SK-N-SH (cell line): Measurements from ENCODE around the gene NLK. TPM values are rescaled to one million over a fixed set of nuclear protein-coding genes. Genes with fewer than 3 reads are reported as not detected.

ENCODE experiments used
- CTCF ChIA-PET: fragments of 300-600, 350-600 bp; formaldehyde crosslinking; extraction: SDS; loops from one replicate; lab custom pipeline; 2021; lab: Yijun Ruan, JAX
- POLR2A ChIA-PET: fragments of 350-600 bp; sonication (Branson Sonifier 250); formaldehyde crosslinking; extraction: SDS; loops from one replicate; lab custom pipeline; 2020; ENCODE audit warnings: antibody characterized with exemption, inconsistent platforms; lab: Yijun Ruan, JAX
- DNase-seq: peaks from one replicate; pipeline ENCODE4 v3.0.0; 2012
- H2AFZ ChIP-seq: fragments of 200-600 bp; sonication (generic); 2 replicates; pipeline ENCODE4 v1.8.1; 2016; ENCODE audit warnings: antibody characterized with exemption, mild to moderate bottlenecking, low read depth
- H3F3A ChIP-seq: fragments of 200-600 bp; sonication (generic); replicated peaks from 2 replicates; pipeline ENCODE3; 2016; ENCODE audit warnings: antibody characterized with exemption, mild to moderate bottlenecking; ENCODE audit not compliant: insufficient read depth
- H3K27ac ChIP-seq, 2 experiments: fragments of 200-500 bp in 1 of 2; fragments of 200-600 bp in 1 of 2; sonication (Bioruptor generic) in 1 of 2; sonication (generic), shearing (Covaris generic) in 1 of 2; 2 replicates each; pipeline versions ENCODE4 v1.5.1 to v1.6.1; 2014 to 2016; ENCODE audit warnings: low read depth in 2 of 2, inconsistent platforms in 1 of 2, low read length in 1 of 2, mild to moderate bottlenecking in 1 of 2, mixed read lengths in 1 of 2
- H3K27me3 ChIP-seq: fragments of 200-600 bp; sonication (generic), shearing (Covaris generic); 2 replicates; pipeline ENCODE4 v1.6.1; 2016; ENCODE audit warnings: mixed run types; ENCODE audit not compliant: insufficient read depth
- H3K36me3 ChIP-seq, 2 experiments: fragments of 200-500 bp in 1 of 2; fragments of 200-600 bp in 1 of 2; sonication (Bioruptor generic) in 1 of 2; sonication (generic) in 1 of 2; replicated peaks in 1 of 2; 2 replicates each; pipeline versions ENCODE3 to v1.5.1; 2014 to 2016; ENCODE audit warnings: low read length in 1 of 2, mild to moderate bottlenecking in 1 of 2; ENCODE audit not compliant: insufficient read depth in 2 of 2, control insufficient read depth in 1 of 2
- H3K4me1 ChIP-seq, 2 experiments: fragments of 200-500 bp in 1 of 2; fragments of 200-600 bp in 1 of 2; sonication (Bioruptor generic) in 1 of 2; sonication (generic), shearing (Covaris generic) in 1 of 2; 2 replicates each; pipeline versions ENCODE4 v1.5.1 to v1.6.1; 2014 to 2016; ENCODE audit warnings: low read depth in 1 of 2, low read length in 1 of 2, mixed run types in 1 of 2; ENCODE audit not compliant: insufficient read depth in 2 of 2, control insufficient read depth in 1 of 2
- H3K4me2 ChIP-seq: fragments of 200-600 bp; sonication (generic), shearing (Covaris generic); 2 replicates; pipeline ENCODE4 v1.6.1; 2017; ENCODE audit warnings: mixed run types
- H3K4me3 ChIP-seq, 2 experiments: fragments of 200-500 bp in 1 of 2; fragments of 200-600 bp in 1 of 2; sonication (Bioruptor generic) in 1 of 2; sonication (generic), shearing (Covaris generic) in 1 of 2; 2 replicates each; pipeline versions ENCODE4 v1.5.1 to v1.8.1; 2014 to 2016; ENCODE audit warnings: low read depth in 2 of 2, inconsistent platforms in 1 of 2, low read length in 1 of 2, mild to moderate bottlenecking in 1 of 2, mixed read lengths in 1 of 2, moderate library complexity in 1 of 2
- H3K79me2 ChIP-seq: fragments of 200-600 bp; sonication (generic); 2 replicates; pipeline ENCODE4 v1.8.1; 2017; ENCODE audit warnings: mild to moderate bottlenecking; ENCODE audit not compliant: insufficient read depth
- H3K9ac ChIP-seq: fragments of 200-600 bp; sonication (generic); 2 replicates; pipeline ENCODE4 v1.6.1; 2017; ENCODE audit warnings: mixed run types
- H3K9me2 ChIP-seq: fragments of 200-600 bp; sonication (generic); 2 replicates; pipeline ENCODE4 v1.6.1; 2017; ENCODE audit warnings: mixed run types
- H3K9me3 ChIP-seq: fragments of 200-600 bp; sonication (generic); 2 replicates; pipeline ENCODE4 v1.6.1; 2017; ENCODE audit warnings: mixed run types, mild to moderate bottlenecking, moderate library complexity
- H4K20me1 ChIP-seq: fragments of 200-600 bp; sonication (generic); 2 replicates; pipeline ENCODE4 v1.6.1; 2017; ENCODE audit warnings: mild to moderate bottlenecking, mixed run types; ENCODE audit not compliant: insufficient read depth
- CHD2 ChIP-seq: fragments of 150-350 bp; IDR thresholded peaks from 2 replicates; pipeline ENCODE4 v1.6.1; 2018; ENCODE audit warnings: low read length; ENCODE audit not compliant: partially characterized antibody
- ELF1 ChIP-seq: IDR thresholded peaks from 2 replicates; pipeline ENCODE4 v1.4.0; 2012
- EP300 ChIP-seq, 2 experiments: IDR thresholded peaks; 2 replicates each; pipeline versions ENCODE4 v1.4.0 to v1.6.1; 2012; ENCODE audit warnings: borderline replicate concordance in 1 of 2, low read depth in 1 of 2, low read length in 1 of 2
- FOXJ3 ChIP-seq: sonication (generic); formaldehyde crosslinking; IDR thresholded peaks from 2 replicates; pipeline ENCODE4 v1.5.1; 2020; ENCODE audit warnings: mild to moderate bottlenecking, missing genetic modification reagents
- FOXM1 ChIP-seq: IDR thresholded peaks from 2 replicates; pipeline ENCODE4 v1.4.0; 2012; ENCODE audit warnings: low read depth, mild to moderate bottlenecking
- GABPA ChIP-seq: IDR thresholded peaks from 2 replicates; pipeline ENCODE4 v1.4.0; 2012; ENCODE audit warnings: low read depth, mild to moderate bottlenecking
- IRF3 ChIP-seq: fragments of 150-350 bp; IDR thresholded peaks from 2 replicates; pipeline ENCODE4 v1.6.1; 2016; ENCODE audit warnings: mild to moderate bottlenecking, low read depth, low read length
- MAX ChIP-seq: IDR thresholded peaks from 2 replicates; pipeline ENCODE4 v1.4.0; 2012; ENCODE audit warnings: low read depth
- MXI1 ChIP-seq: IDR thresholded peaks from 2 replicates; pipeline ENCODE4 v1.6.1; 2012; ENCODE audit warnings: mild to moderate bottlenecking, low read depth, low read length, improper control_type of control experiment
- NFIC ChIP-seq: IDR thresholded peaks from 2 replicates; pipeline ENCODE4 v1.4.0; 2012; ENCODE audit warnings: borderline replicate concordance
- POLR2AphosphoS5 ChIP-seq: IDR thresholded peaks from 2 replicates; pipeline ENCODE4 v1.6.1; 2012; ENCODE audit warnings: low read depth, low read length
- RAD21 ChIP-seq: IDR thresholded peaks from 2 replicates; pipeline ENCODE4 v1.6.1; 2012; ENCODE audit warnings: mild to moderate bottlenecking, low read length
- RCOR1 ChIP-seq: fragments of 150-350 bp; IDR thresholded peaks from 2 replicates; pipeline ENCODE4 v1.6.1; 2017; ENCODE audit warnings: antibody characterized with exemption, low read length
- SMC3 ChIP-seq: IDR thresholded peaks from 2 replicates; pipeline ENCODE4 v1.6.1; 2012; ENCODE audit warnings: low read depth, low read length, improper control_type of control experiment
- TAF1 ChIP-seq: IDR thresholded peaks from 2 replicates; pipeline ENCODE4 v1.6.1; 2012; ENCODE audit warnings: low read depth, mild to moderate bottlenecking, low read length, moderate library complexity, borderline replicate concordance
- USF1 ChIP-seq: IDR thresholded peaks from 2 replicates; pipeline ENCODE4 v1.4.0; 2012; ENCODE audit warnings: low read depth, borderline replicate concordance
- USF2 ChIP-seq: fragments of 150-350 bp; IDR thresholded peaks from 2 replicates; pipeline ENCODE4 v1.6.1; 2017; ENCODE audit warnings: antibody characterized with exemption, low read length, low read depth, borderline replicate concordance
- WGBS: methylation state at CpG from one replicate; pipeline ENCODE4 v1.1.6; 2017; ENCODE audit warnings: low lambda C conversion rate; 5-methylcytosine and 5-hydroxymethylcytosine counted together
- polyA plus RNA-seq, 3 experiments: library from polyadenylated mRNA; depleted of rRNA; stranded (reverse); fragments of >200 nt; gene quantifications; 2 replicates each; pipeline ENCODE4 v1.2.3, GENCODE V29; 2012

Gene NLK
- polyA plus RNA-seq, 1 of the 3 experiments (the other 2 are of a cell fraction) = 12.3 TPM

- POLR2A ChIA-PET = no interaction called here
Measured at GRCh38 chr17:28193241-28193640, 150.8 kb downstream of the NLK start.

GRCh38 chr17:28194382-28194781, 151.9 kb downstream of the NLK start:
- Histone ChIP-seq H3K4me3 (no peak overlapping the region), H4K20me1 (no peaks in the 10 kb centered on the region), H3K27me3 (no peaks in the 10 kb centered on the region), H3K4me1 (peaks cover 0 to 16% of the 10 kb centered on the region in 2 experiments; a peak in 2 of 4 replicates), H3K9me2 (no peaks in the 10 kb centered on the region), H3F3A (peaks cover 3% of the 10 kb centered on the region), H3K27ac (no peak overlapping the region; a peak in 1 of 4 replicates), H3K9ac (no peak overlapping the region), H3K4me2 (no peak overlapping the region), H2AFZ (no peak overlapping the region), H3K79me2 (no peaks in the 10 kb centered on the region), H3K9me3 (no peaks in the 10 kb centered on the region)
- ChIA-PET CTCF (no interaction called here), POLR2A (no interaction called here)
- no peak for DNase-seq
- TF ChIP-seq MAX (no peak), NFIC (no peak), USF1 (no peak), CHD2 (no peak), FOXJ3 (no peak), RCOR1 (no peak), TAF1 (no peak), IRF3 (no peak)
- TF ChIP-seq, all 33 proteins: peak for 0
- H3K36me3 ChIP-seq = peaks cover 27 to 52% of the 10 kb centered on the region in 2 experiments

More at GRCh38 chr17:28193241-28193640, 150.8 kb downstream of the NLK start:
- no peaks in the 10 kb centered on the region for H3K9me2 ChIP-seq
- H3K27ac ChIP-seq = no peak overlapping the region; a peak in 1 of 4 replicates
- no peaks in the 10 kb centered on the region for H3K79me2 ChIP-seq
- TF ChIP-seq RAD21 = peak; percentile 41
- TF ChIP-seq FOXM1 = no peak
- peaks cover 0 to 26% of the 10 kb centered on the region in 2 experiments; a peak in 2 of 4 replicates for H3K4me1 ChIP-seq
- CTCF ChIA-PET = interaction anchor here (1.6 kb wide), 1 partner anchor 20 kb away, joined by 3 read pairs; no protein-coding TSS in a partner anchor
- peaks cover 27 to 55% of the 10 kb centered on the region in 2 experiments for H3K36me3 ChIP-seq
- H3K27me3 ChIP-seq = no peaks in the 10 kb centered on the region
- H3K9me3 ChIP-seq = no peaks in the 10 kb centered on the region
- H3K4me3 ChIP-seq = no peak overlapping the region
- H3K9ac ChIP-seq = no peak overlapping the region
- no peak overlapping the region for H2AFZ ChIP-seq
- no peaks in the 10 kb centered on the region for H4K20me1 ChIP-seq
- H3F3A ChIP-seq = peaks cover 3% of the 10 kb centered on the region
- DNase-seq = no peak
- no peak overlapping the region for H3K4me2 ChIP-seq
- 94% methylated on average over 3 of the region's 3 CpGs for WGBS

- H3K27ac ChIP-seq = no peak overlapping the region
- no peaks in the 10 kb centered on the region for H4K20me1 ChIP-seq
- CTCF ChIA-PET = no interaction called here
- POLR2A ChIA-PET = no interaction called here
- H2AFZ ChIP-seq = no peak overlapping the region
- no peak overlapping the region for H3K9ac ChIP-seq
- peaks cover 3% of the 10 kb centered on the region for H3F3A ChIP-seq
- no peak overlapping the region for H3K4me3 ChIP-seq
- H3K4me1 ChIP-seq = peaks cover 0 to 6% of the 10 kb centered on the region in 2 experiments; a peak in 2 of 4 replicates
- H3K9me2 ChIP-seq = no peaks in the 10 kb centered on the region
- no peaks in the 10 kb centered on the region for H3K79me2 ChIP-seq
- no peak overlapping the region for H3K4me2 ChIP-seq
- no peak for DNase-seq
- no peaks in the 10 kb centered on the region for H3K9me3 ChIP-seq
- no peaks in the 10 kb centered on the region for H3K27me3 ChIP-seq
- peaks cover 27 to 36% of the 10 kb centered on the region in 2 experiments for H3K36me3 ChIP-seq
- WGBS = 97% methylated on average over 1 of the region's 1 CpG
- TF ChIP-seq MXI1 (no peak), USF2 (no peak), ELF1 (no peak), EP300 (IDR thresholded peaks at IDR 0.05; ENCODE audit: borderline replicate concordance in 1 of 2, low read depth in 1 of 2, low read length in 1 of 2) (no peak), SMC3 (no peak), MAX (no peak), POLR2AphosphoS5 (no peak), GABPA (no peak)
Measured at GRCh38 chr17:28196636-28197035, 154.2 kb downstream of the NLK start.
